Measurements from ENCODE around the gene ZNF860.

Gene ZNF860

DNA sequence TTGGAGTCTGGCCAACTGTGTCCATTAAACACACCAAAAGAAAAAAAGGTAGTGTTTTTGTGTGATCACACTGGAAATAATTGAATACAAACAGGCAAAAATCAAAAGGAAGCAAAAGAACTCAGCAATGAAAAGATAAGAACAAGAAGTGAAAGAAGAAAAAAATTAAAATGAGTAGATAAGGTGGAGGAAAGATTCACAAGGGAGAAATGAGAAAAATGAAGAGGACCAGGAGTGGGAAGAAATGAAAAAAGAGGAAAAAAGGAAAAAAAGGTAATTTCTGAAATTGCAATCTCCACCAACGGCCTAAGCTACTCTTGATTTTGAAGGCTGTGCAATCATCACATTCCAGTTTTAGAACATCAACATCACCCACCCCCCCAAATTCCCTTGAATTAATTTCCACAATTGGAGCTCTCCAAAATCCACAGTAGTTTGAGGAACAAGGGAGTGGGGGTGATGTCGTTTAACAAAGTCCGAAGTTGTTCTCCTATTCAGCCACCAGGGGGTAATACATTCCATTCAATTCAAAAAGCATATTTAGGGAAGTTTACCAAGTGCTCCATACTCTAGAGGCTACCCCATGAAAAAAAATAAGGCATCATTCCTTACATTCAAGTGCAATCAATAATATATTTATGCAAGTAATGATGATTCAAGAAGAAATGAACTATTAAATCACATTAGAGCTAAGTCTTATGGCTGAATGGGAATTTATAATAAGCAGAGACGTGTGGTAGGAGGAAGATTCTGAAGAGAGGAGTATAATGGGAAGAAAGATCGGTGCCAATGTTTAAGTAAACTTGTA lies 37.4 kb downstream of the ZNF860 start:
- H3K4me1 ChIP-seq (ENCODE audit: control insufficient read depth, insufficient read depth, low read length) = no peaks in the 10 kb centered on the region
- H3K4me3 ChIP-seq (ENCODE audit: low read length) = no peak overlapping the region
- H3K36me3 ChIP-seq (ENCODE audit: control insufficient read depth, insufficient read depth, low read length, severe bottlenecking) = no peaks in the 10 kb centered on the region
- no peak overlapping the region for H3K9ac ChIP-seq (ENCODE audit: low read length)
- H3K9me3 ChIP-seq (ENCODE audit: control insufficient read depth, low read length) = no peaks in the 10 kb centered on the region
- peak; percentile 87 for DNase-seq (ENCODE audit: low read depth)
- H3K27me3 ChIP-seq (replicated peaks; ENCODE audit: control insufficient read depth, insufficient read depth, low read length) = no peaks in the 10 kb centered on the region

DNA sequence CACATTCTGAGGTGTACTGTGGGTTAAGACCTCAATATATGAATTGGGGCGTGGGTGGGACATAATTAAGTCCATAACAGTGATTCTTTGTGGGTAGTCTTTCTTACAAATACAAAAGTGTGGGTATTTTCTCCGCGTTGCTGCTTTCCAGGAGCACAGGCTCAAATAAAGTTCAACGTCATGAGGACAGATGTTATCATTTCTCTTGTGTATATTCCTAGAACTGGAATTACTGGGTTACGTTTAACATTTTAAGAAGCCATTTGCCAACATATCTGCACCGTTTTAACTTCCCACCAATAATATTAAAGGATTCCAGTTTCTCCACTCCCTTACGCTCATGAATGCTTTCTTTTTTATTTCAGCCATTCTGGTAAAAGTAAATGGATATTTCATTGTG lies 39.6 kb downstream of the ZNF860 start:
- Histone ChIP-seq H3K27me3 (replicated peaks; ENCODE audit: control insufficient read depth, insufficient read depth, low read length) (no peaks in the 10 kb centered on the region), H3K9me3 (ENCODE audit: control insufficient read depth, low read length) (no peaks in the 10 kb centered on the region), H3K4me1 (ENCODE audit: control insufficient read depth, insufficient read depth, low read length) (no peaks in the 10 kb centered on the region)

DNA sequence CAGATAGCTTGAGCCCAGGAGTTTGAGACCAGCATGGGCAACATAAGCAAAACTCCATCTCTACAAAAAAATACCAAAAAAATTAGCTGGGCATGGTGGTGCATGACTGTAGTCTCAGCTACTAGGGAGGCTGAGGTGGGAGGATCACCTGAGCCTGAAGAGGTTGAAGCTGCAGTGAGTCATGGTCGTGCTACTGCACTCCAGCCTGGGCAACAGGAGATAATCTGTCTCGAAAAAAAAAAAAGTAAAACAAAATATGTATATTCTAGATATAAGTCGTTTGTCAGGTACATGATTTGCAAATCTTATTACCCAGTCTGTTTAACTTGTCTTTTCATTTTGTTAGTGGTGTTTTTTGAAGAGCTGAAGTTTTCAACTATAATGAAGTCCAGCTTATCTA lies 40.2 kb downstream of the ZNF860 start:
- no peak for DNase-seq (ENCODE audit: low read depth)
- Histone ChIP-seq H3K9me3 (ENCODE audit: control insufficient read depth, low read length) (no peaks in the 10 kb centered on the region), H3K9ac (ENCODE audit: low read length) (no peak overlapping the region), H3K27me3 (replicated peaks; ENCODE audit: control insufficient read depth, insufficient read depth, low read length) (no peaks in the 10 kb centered on the region), H3K36me3 (ENCODE audit: control insufficient read depth, insufficient read depth, low read length, severe bottlenecking) (no peaks in the 10 kb centered on the region), H3K4me1 (ENCODE audit: control insufficient read depth, insufficient read depth, low read length) (no peaks in the 10 kb centered on the region), H3K4me3 (ENCODE audit: low read length) (no peak overlapping the region)

More for the DNA sequence above, 39.6 kb downstream of the ZNF860 start:
- H3K4me3 ChIP-seq (ENCODE audit: low read length) = no peak overlapping the region
- H3K36me3 ChIP-seq (ENCODE audit: control insufficient read depth, insufficient read depth, low read length, severe bottlenecking) = no peaks in the 10 kb centered on the region
- no peak overlapping the region for H3K9ac ChIP-seq (ENCODE audit: low read length)
- DNase-seq (ENCODE audit: low read depth) = no peak

DNA sequence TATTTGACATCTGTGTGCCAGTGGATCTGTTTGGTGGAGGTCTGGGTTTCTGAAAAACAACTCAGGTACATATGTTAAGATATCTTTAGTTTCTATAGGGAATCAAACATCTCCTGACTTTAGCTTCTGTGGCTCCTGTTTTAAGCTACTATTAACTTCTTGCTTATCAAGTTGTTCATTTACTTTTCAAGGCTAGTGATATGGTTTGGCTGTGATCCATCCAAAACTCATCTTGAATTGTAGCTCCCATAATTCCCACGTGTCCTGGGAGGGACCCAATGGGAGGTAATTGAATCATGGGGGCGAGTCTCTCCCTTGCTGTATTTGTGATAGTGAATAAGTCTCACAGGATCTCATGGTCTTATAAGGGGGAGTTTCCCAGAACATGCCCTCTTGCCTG lies 41.4 kb downstream of the ZNF860 start:
- Histone ChIP-seq H3K27me3 (replicated peaks; ENCODE audit: control insufficient read depth, insufficient read depth, low read length) (no peaks in the 10 kb centered on the region), H3K4me1 (ENCODE audit: control insufficient read depth, insufficient read depth, low read length) (no peaks in the 10 kb centered on the region), H3K9me3 (ENCODE audit: control insufficient read depth, low read length) (no peaks in the 10 kb centered on the region), H3K9ac (ENCODE audit: low read length) (no peak overlapping the region), H3K36me3 (ENCODE audit: control insufficient read depth, insufficient read depth, low read length, severe bottlenecking) (no peaks in the 10 kb centered on the region), H3K4me3 (ENCODE audit: low read length) (no peak overlapping the region)
- DNase-seq (ENCODE audit: low read depth) = no peak

DNA sequence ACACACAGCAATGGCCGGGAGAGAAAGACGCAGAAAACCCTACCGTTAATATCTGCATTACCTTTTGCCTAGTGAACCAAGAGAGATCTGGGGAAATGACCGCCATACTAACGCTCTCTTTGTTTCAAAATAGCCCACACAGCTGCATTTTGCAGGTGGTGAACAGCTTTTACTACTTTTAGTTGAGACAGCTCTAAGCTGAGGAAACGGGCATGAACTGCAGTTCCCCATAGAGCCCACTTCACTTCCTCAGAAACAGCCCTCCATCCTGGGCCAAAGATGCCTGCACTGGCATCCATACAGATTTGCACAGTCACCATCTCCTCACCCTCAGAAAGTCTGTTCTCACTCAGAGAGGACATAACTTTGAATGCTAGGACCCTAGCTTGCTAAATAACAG lies 45.0 kb downstream of the ZNF860 start:
- no peaks in the 10 kb centered on the region for H3K9me3 ChIP-seq (ENCODE audit: control insufficient read depth, low read length)
- no peak overlapping the region for H3K4me3 ChIP-seq (ENCODE audit: low read length)
- no peaks in the 10 kb centered on the region for H3K27me3 ChIP-seq (replicated peaks; ENCODE audit: control insufficient read depth, insufficient read depth, low read length)
- no peak overlapping the region for H3K9ac ChIP-seq (ENCODE audit: low read length)
- no peaks in the 10 kb centered on the region for H3K36me3 ChIP-seq (ENCODE audit: control insufficient read depth, insufficient read depth, low read length, severe bottlenecking)
- DNase-seq (ENCODE audit: low read depth) = no peak
- no peaks in the 10 kb centered on the region for H3K4me1 ChIP-seq (ENCODE audit: control insufficient read depth, insufficient read depth, low read length)

DNA sequence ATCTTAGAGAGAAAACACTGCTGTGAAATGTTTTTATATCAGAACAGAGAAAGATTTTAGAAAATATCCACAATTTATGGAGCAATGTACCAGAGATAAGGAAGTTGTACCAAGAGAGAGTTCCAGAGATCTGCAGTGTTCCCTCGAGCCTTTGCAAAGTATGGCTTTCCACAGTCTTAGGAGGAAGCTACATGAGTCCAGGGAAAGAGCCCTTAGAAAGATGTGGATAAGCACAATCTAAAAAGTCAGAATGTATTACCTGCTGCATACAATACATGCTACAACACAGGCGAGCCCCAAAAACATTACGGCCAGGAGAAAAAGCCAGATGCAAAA lies 56.4 kb downstream of the ZNF860 start:
- H3K4me3 ChIP-seq (ENCODE audit: low read length) = no peak overlapping the region
- H3K36me3 ChIP-seq (ENCODE audit: control insufficient read depth, insufficient read depth, low read length, severe bottlenecking) = no peaks in the 10 kb centered on the region
- DNase-seq (ENCODE audit: low read depth) = no peak
- H3K4me1 ChIP-seq (ENCODE audit: control insufficient read depth, insufficient read depth, low read length) = peaks cover 16% of the 10 kb centered on the region
- H3K27me3 ChIP-seq (replicated peaks; ENCODE audit: control insufficient read depth, insufficient read depth, low read length) = no peaks in the 10 kb centered on the region
- peaks cover 10% of the 10 kb centered on the region for H3K9me3 ChIP-seq (ENCODE audit: control insufficient read depth, low read length)
- peak overlapping the region; percentile 52 for H3K9ac ChIP-seq (ENCODE audit: low read length)

DNA sequence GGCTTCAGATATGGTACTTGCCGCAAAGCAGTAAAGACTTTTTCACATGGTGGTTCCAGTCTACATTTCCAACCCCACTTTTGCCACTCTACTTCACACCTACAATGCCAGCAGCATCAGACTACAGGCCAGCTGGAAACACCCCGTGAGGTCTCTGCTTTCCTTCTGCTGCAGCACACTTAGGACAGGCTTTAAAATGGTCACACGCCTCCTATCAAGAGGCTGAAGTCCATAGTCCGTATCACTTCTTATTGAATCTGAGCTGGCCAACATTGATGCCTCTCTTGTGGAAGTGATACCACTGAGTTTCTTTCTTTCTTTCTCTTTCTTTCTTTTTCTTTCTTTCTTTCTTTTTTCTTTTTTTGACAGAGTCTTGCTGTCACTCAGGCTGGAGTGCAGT lies 59.8 kb downstream of the ZNF860 start:
- no peaks in the 10 kb centered on the region for H3K27me3 ChIP-seq (replicated peaks; ENCODE audit: control insufficient read depth, insufficient read depth, low read length)

More for the DNA sequence above, 59.8 kb downstream of the ZNF860 start:
- no peak overlapping the region for H3K9ac ChIP-seq (ENCODE audit: low read length)
- H3K36me3 ChIP-seq (ENCODE audit: control insufficient read depth, insufficient read depth, low read length, severe bottlenecking) = no peaks in the 10 kb centered on the region
- no peak for DNase-seq (ENCODE audit: low read depth)
- H3K4me1 ChIP-seq (ENCODE audit: control insufficient read depth, insufficient read depth, low read length) = peaks cover 31% of the 10 kb centered on the region
- H3K4me3 ChIP-seq (ENCODE audit: low read length) = no peak overlapping the region
- peaks cover 11% of the 10 kb centered on the region for H3K9me3 ChIP-seq (ENCODE audit: control insufficient read depth, low read length)

Data from adipocyte (in vitro differentiated cells).